HG03378 (cell line): ENCODE measurements around the gene DCX.

Source experiments
- ATAC-seq: cut with Tn5 transposase; IDR thresholded peaks from one replicate; pipeline ENCODE4 v1.9.1; 2021; ENCODE audit warnings: mild to moderate bottlenecking, moderate library complexity; ENCODE audit not compliant: unreplicated experiment

The DCX gene

DNA sequence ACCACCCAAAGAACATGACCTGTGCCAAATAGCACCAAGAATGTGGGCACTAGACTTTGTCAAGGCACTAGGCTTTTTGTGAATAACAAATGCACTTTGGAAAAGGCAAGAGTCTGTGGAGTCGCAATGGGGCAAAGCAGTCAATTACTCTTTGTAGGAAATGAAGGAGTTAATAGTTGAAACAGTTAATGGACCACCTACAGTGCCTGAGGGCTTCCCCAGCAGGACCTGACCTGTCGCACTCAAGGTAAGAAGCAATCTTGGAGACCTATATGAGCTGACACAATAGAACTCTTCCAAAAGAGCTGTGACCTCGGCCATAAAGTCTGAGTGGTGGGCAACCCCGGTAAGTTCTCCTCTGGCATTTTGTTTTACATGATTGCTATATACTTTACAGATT is 92.5 kb downstream of the DCX start:
- no peak for ATAC-seq

DNA sequence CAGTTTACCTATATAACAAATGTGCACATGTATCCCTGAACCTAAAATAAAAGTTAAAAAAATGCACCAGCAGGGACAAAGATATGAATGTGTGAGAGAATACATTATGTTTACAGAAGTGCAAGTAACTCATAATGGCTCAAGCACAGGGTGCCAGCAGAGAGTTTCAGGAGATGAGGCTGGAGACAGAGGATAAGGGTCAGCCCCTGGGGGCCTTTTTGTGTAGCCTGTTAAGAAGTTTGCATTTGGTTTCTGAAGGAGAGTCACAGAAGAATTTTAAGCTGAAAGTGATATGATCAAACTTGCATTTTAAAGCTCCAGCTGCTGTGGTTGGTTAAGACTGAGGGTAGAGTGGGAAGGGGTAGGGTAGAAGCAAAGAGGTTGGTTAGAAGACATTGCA is 93.1 kb downstream of the DCX start:
- ATAC-seq = no peak

DNA sequence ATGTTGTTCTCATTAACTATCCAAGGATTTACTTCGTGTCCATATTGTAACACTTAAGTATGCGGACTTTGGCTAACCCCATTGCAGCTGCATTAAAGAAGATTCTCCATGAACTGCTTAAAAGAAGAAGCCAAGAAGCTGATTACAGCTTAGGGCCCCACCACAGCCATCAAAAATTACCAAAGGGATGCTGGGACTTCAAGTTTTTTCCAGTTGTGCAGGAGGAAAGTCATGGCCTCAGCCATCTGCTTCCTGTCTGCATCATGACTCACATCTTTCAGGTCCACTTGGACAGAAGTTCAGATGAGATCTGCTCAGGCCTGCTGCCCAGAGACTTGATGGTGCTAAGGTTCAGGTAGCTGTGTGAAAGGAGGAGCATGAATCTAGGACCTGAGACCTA is 102.9 kb downstream of the DCX start:
- no peak for ATAC-seq

DNA sequence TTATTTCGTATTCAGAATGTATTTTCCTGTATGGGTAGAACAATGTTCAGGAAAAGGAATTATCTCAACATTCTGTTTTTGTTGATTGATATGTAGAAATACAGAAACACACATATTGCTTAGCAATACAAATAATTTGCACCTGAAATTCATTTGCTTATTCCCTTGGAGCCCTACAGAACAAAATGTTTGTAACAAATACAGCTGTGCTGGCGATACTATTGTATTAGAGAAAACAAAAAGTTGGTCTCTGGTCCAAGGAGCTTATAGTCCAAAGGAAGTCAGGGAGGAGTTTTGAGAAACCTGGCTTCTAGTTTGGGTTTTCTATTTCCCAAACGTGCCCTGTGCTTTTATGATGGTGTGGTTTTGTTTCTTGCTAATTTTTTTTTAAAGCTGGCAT is 104.0 kb downstream of the DCX start:
- ATAC-seq = no peak

DNA sequence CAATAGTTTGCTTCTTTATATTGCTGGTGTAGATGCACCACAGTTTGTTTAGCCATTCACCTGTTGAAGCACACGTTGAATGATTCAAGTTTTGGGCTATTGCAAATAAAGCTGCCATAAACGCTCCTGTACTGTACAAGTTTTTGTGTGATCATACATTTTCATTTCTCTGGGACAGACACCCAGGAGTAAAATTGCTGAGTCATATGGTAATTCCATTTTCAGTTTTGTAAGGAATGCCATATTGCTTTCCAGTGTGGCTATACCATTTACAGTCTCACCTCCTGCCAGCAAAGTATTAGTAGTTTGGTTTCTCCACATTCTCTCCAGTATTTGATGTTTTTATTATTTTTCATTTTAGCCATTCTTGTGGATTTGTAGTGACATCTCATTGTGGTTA is 109.7 kb downstream of the DCX start:
- ATAC-seq = no peak

DNA sequence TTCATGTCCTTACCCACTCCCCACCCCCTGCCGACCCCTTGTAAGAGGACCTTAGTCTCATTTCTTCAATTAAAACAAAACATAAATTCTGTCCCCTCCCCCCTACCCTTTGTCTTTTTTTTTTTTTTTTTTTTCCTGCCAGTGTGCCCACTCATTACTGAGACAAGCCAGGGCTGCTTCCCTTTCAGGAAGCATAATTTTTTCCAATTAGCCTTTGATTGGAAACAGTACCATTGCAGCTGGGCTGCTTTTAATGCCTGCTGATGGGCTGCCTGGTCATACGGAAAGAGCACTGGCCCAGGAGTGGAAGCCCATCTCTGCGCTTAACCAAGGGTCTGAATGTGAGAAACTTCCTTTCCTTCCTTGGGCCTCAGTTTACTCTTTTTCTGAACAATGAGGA is 123.2 kb downstream of the DCX start:
- ATAC-seq = no peak

DNA sequence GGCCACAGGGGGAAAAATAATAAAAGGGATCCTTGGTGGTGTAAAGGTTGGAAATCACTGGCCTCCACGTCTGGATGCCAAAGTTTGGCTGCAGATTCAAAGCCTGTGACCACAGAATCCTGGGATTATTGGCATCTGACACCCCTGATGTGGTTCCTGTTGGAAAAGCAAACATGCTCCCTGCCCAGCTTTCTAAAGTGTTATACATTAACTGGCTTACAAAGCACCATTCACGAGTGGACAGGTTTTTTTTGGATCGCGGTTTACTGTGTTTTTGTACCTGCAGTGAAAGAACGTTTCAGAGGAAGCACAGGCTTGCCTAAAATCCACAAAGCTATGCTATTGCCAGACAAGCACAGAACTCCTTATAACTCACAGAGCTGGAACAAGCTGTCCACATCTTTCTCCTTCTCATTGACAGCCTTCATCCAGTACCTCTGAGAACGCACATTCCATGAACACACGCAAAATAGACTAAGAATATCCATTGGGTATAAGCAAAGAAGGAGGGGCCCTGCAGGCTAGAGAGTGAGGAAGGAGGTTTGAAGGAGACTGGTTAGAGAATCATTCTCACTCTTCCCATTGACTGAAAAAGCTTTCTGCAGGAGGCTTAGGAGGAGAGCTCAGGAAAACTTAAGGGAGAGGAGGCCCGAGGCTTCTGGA is 127.2 kb downstream of the DCX start:
- ATAC-seq = no peak

DNA sequence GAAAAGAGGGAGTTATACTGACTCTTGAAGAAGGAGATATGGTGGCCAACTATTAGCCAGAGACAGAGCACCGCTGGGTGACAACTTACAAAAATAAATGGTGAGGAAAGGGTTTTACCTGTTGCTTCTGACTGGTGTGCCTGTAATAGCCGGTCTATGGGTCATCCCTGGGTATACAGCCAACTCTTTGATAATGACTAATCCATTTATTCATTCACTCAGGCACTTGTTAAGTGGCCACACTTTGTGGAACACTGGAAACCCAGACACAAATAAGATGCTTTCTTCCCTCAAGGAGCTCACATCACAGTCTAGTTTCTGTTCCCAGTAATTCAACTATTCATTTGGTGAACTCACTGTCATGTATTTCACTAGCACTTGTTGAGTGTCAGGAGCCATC is 128.5 kb downstream of the DCX start:
- ATAC-seq = no peak

DNA sequence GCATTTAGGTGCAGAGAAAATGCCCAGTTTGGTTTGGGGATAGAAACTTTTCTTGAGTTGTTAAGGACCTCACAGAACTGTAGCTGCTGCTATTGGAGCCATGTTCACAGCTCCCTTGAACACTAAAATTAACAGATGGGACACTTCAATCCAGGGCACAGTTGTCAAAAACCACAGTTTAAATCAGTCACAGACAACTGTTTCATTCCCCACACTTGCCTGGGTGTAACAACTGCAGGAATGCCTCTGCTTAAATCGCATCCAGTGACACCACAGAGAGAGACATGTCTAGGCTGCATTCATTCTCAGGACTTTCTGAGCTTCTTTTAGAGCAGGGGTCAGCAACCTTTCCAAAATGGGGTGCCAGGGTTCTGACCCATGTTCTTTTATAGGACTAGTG is 129.0 kb downstream of the DCX start:
- ATAC-seq = no peak

DNA sequence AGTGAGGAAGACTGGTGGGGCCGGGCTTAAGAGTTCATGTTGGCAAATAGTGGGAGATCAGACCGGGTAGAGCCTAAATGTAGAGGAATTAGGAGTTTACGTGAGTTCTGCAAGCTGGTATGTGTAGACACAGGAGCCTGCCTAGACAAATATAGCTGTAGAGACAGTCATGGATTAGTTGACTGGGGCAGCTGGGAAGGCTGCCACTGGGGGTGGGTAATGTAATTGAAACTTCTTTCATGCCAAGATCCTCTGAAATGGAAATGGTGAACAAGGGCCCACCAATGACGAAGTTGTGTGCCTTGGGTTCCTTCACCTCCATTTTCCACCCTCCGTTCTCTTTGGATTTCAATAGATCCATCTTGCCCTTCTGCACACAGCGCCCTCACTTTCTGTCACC is 129.9 kb downstream of the DCX start:
- ATAC-seq = no peak

DNA sequence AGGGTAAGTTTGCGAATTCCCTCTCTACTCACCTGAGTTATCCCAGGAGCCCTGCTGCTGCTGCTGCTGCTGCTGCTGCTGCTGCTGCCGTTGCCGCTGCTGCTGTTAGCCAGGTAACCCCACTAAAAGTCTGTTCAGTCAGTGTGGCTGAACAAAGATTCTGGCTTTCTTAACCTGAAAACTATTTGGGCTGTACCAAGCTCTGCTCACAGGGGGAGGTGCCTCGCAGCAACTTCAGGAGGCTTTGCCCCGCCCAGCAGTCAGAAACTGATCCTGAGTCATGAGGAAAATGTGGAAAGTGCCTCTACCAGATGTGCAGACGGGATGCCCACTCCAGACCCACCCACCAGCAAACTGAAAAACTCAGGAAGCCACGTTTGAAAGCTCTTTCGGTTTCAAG is 141.7 kb downstream of the DCX start, which contains the start of gene CAPN6:
Gene CAPN6 (minus strand): TSS at position 145 of the 400 bp plus-strand sequence. CDS start 6,547 bp downstream, outside the sequence.
- ATAC-seq = no peak

DNA sequence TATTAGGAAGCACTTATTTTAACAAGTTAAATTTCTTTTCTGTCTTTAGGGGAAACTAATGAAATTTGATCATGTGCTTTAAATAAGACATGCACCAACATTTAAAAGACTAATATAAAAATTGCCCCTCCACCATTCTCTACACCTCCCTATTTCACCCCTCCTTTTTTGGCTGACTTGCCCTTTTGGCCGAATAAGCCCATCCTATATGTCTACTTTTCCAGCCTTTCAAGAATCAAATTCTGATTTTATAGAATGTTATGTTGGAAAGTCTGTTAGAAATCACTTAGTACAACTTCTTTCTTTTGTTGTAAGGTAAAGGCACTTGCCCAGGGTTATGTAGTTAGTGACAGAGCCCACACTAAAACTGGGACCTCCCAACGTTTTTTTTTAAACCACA is 143.5 kb downstream of the DCX start:
- no peak for ATAC-seq

DNA sequence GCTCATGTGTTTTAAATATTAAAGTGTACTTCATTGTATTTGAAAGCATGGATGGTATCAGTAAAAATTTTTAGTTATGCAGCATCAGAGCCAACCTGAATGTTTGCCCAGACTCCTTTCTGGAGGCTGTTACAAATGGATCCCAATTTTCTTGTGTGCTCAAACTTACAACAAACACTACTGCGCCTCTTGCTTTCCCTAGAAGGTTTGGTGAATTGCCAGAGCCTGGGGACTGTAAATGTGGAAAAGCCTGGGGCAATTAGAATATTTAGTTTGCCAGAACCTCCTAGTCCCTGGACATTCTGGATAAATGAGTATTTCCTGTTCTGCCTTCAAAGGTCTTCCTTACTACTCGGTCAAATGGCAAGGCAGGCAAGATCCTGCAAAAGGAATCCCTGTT is 146.5 kb downstream of the DCX start:
- no peak for ATAC-seq

DNA sequence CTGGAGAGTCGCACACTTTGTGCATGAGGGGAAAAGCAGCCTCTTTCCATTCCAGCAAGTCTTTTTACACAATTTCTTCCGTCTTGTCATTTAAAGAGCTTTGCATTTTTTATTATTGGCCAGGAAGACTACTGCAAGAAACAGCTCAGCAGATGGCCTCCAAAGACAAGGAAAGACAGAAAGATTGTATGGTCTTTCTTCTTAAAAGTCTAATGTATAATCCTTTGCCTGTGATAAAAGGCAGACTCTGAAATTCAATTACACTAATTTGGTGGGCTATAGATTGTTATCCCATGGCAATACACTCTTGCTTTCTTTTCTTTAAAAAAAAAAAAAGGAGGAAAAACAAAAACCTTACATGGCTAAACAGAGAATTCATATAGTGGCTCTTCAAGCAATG is 147.6 kb downstream of the DCX start:
- ATAC-seq = no peak

DNA sequence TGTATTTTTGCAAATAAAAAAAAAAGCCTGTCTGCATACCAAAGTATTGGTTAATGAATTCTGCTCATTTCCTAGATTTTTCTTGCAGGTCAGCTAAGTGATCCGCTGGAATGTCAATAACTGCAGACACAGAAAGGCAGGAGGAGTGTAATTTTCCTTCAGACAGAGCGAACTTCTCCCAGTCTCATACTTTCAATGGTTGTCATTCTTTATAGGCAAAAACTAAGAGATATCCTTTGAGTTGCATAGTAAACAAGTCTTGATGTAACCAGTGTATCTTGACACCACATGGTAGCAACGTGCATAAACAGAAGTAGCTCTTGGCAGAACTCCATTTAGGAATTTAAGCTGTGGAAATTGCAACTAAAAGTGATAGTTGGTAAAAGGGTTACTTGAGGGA is 149.9 kb downstream of the DCX start:
- no peak for ATAC-seq

DNA sequence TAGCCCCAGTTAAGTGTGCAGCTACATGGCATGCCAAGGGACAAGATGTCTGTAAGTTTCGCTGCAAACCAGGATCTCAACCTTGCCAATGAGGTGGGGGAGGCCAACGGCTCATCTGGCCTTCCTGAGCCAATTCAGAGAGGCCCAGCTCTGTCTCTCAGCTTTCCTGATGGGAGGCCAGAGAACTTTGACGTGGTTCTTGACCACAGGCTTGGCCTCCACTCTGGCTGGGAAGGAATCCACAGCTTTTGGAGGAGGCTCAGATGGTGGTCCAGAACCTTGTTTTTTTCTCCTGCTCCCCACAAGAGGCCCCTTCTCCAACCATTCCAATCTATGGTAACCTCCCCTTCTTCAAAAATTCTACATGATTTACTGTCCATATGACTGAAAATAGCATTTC is 151.5 kb downstream of the DCX start:
- ATAC-seq = no peak

DNA sequence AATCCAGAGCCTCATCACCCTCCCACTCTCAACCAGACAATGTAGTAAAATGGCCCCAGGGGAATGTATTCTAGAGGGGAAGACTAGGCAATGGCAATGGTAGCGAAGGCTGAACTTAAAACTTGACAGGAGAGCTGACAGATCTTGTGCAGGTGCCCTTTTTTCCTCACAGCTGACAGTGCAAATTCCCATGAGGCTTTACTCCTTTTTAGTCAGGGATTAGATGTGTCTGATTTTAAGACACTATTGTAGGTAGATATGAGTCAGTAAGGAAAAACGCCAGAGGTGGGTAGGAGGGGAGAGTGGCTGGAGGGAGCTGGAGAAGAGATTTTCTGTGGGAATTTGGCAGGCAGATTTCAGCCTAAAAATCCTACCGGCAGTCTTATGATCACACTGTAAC is 152.4 kb downstream of the DCX start:
- no peak for ATAC-seq

DNA sequence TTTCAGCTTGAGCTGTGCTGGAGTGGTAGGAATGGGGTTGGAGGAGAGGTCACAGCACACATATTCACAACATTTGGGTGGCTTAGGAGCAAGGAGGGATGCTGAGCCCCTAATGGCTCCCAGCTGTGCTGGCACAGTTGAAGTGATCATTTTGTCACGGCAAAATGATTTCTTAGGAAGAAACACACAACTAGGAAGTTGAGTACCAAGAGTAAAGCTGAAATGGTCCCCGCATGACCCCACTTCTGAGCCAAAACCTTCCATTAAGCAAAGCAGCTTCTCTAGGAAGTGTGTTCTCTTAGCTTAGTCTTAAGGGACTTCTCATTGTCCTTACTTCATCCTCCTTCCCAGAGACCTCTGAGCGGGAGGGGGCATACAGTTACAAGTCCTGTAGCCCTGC is 154.3 kb downstream of the DCX start:
- no peak for ATAC-seq

DNA sequence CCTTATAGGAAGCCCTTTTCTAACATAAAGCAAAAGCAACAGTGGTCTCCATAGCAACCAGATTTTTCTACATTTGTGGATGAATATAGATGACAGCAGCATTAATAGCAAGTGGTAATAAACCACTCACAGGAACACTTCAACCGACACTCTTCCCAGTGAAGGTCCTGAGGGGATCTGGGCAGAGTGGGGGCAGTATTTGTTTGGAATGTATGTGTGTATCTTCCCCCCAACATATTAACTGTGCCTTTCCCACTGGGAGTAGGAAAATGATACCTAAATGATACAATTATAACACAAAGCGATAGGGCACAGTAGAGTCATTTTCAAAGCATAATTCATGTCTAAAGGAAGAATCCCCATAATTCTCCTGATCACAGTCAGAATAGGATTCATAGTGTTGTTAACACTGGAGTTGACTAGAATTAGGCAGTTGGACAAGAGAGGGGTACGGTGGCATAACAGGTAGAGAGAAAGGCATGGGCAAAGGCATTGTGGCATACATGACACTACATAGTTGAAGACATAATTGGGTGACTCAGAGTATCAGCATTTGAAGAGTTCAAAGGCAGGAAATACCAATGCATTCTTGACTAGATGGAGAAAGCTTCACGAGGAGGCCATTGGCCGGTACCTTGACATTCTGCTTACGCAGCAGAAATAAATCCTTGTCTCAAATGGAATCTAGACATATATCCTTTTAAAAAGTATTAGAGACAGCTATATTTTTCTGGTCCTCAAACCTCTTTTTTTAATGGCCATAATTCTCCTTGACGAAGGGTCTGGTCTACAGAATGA is 156.9 kb downstream of the DCX start:
- ATAC-seq = no peak

DNA sequence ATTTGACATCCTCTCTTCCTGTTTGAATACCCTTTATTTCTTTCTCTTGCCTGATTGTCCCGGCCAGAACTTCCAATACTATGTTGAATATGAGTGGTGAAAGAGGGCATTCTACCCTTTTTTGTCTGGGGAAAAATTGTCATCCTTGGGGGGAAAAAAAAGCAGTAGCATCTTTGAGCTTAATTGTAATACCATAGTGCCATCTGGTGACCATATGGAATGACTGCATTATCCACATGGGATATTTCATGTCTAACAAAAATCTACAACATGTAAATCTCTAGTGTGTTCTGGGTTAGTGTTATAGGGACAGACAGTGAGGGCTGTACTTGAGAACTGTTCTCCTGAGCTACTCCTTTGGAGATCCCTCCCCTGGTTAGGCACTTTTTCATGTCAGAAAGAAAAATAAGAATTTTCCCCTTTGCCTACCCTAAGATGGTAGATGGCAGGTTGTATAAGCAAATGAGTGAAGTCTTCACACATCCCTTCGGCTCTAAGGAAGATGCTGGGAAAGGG is 167.7 kb downstream of the DCX start:
- ATAC-seq = no peak
